Measurements from ENCODE around the gene MAL.

The MAL gene

GRCh38 chr2:95029898-95030341, 4.4 kb downstream of the MAL start:
- no peak overlapping the region for H3K27ac ChIP-seq
- TF ChIP-seq ZFX (IDR thresholded peaks at IDR 0.05) = no peak
- no peak for TF ChIP-seq CTCF (conservative IDR thresholded peaks at IDR 0.05)

GRCh38 chr2:95030496-95030895, 5.0 kb downstream of the MAL start:
- H3K27ac ChIP-seq = no peak overlapping the region
- no peak for TF ChIP-seq ZFX (IDR thresholded peaks at IDR 0.05)
- TF ChIP-seq CTCF (conservative IDR thresholded peaks at IDR 0.05) = no peak

- peak overlapping the region; percentile 17 for H3K27ac ChIP-seq
- TF ChIP-seq CTCF (conservative IDR thresholded peaks at IDR 0.05) (no peak), ZFX (IDR thresholded peaks at IDR 0.05) (no peak)
Measured at GRCh38 chr2:95031076-95031725, 5.7 kb downstream of the MAL start.

- peak overlapping the region; percentile 17 for H3K27ac ChIP-seq
- TF ChIP-seq ZFX (IDR thresholded peaks at IDR 0.05) (no peak), CTCF (conservative IDR thresholded peaks at IDR 0.05) (no peak)
Measured at GRCh38 chr2:95031726-95032116, 6.2 kb downstream of the MAL start.

GRCh38 chr2:95032341-95032740, 6.8 kb downstream of the MAL start:
- TF ChIP-seq CTCF (conservative IDR thresholded peaks at IDR 0.05) = no peak
- no peak for TF ChIP-seq ZFX (IDR thresholded peaks at IDR 0.05)
- peak overlapping the region; percentile 17; the same call in 1 of the 2 replicates for H3K27ac ChIP-seq

- no peak overlapping the region for H3K27ac ChIP-seq
- TF ChIP-seq ZFX (IDR thresholded peaks at IDR 0.05) (no peak), CTCF (conservative IDR thresholded peaks at IDR 0.05) (no peak)
Measured at GRCh38 chr2:95032868-95033603, 7.5 kb downstream of the MAL start.

- TF ChIP-seq ZFX (IDR thresholded peaks at IDR 0.05) (no peak), CTCF (conservative IDR thresholded peaks at IDR 0.05) (no peak)
- no peak overlapping the region for H3K27ac ChIP-seq
Measured at GRCh38 chr2:95034221-95034620, 8.7 kb downstream of the MAL start.

All from C4-2B (cell line).